ENCODE data around the gene TCP10L. TPM values are rescaled to one million over a fixed set of nuclear protein-coding genes. Genes with fewer than 3 reads are reported as not detected.

TCP10L gene
- total RNA-seq, 1 donor from 2014 or later: 1.5 TPM

- TF ChIP-seq, protein P1, sequence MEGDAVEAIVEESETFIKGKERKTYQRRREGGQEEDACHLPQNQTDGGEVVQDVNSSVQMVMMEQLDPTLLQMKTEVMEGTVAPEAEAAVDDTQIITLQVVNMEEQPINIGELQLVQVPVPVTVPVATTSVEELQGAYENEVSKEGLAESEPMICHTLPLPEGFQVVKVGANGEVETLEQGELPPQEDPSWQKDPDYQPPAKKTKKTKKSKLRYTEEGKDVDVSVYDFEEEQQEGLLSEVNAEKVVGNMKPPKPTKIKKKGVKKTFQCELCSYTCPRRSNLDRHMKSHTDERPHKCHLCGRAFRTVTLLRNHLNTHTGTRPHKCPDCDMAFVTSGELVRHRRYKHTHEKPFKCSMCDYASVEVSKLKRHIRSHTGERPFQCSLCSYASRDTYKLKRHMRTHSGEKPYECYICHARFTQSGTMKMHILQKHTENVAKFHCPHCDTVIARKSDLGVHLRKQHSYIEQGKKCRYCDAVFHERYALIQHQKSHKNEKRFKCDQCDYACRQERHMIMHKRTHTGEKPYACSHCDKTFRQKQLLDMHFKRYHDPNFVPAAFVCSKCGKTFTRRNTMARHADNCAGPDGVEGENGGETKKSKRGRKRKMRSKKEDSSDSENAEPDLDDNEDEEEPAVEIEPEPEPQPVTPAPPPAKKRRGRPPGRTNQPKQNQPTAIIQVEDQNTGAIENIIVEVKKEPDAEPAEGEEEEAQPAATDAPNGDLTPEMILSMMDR (IDR thresholded peaks at IDR 0.05; ENCODE audit: unreplicated experiment): no peak
- no peaks in the 10 kb centered on the region for H3K9me3 Mint-ChIP-seq
- H3K36me3 Mint-ChIP-seq: no peaks in the 10 kb centered on the region
- no peak overlapping the region for H3K4me3 Mint-ChIP-seq
- no peak for DNase-seq (ENCODE audit: low spot score in 2 of 2, unreplicated experiment in 2 of 2)
- H3K4me1 Mint-ChIP-seq: no peaks in the 10 kb centered on the region
- H3K27me3 Mint-ChIP-seq (ENCODE audit: low read depth): peaks cover 16% of the 10 kb centered on the region
- no peak overlapping the region for H3K27ac Mint-ChIP-seq
Observed at GRCh38 chr21:32584472-32584871, 851 bp downstream of the TCP10L start.

DNA sequence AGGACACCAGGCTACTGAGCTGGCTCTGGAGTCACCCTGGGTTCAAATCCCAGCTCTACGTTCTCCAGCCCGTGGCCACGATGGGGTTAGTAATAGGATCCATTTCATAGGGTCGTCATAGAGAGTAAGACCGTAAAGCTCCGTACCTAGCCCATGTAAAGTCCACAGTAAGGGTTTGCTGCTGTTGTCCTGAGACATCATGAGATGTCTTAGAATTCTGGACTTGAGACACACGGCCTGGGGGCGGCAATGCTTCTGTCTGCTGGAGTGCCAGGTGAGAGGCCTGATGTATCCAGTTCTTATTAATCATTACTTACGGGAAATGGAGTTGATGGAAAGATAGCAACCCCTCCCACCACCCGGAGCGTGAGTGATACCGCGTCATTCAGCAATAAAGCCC lies 3.6 kb downstream of the TCP10L start:
- H3K4me1 Mint-ChIP-seq: peaks cover 5% of the 10 kb centered on the region
- no peak overlapping the region for H3K4me3 Mint-ChIP-seq
- no peak for DNase-seq (ENCODE audit: low spot score in 2 of 2, unreplicated experiment in 2 of 2)
- no peak overlapping the region for H3K27ac Mint-ChIP-seq
- H3K27me3 Mint-ChIP-seq (ENCODE audit: low read depth): peaks cover 35% of the 10 kb centered on the region
- H3K36me3 Mint-ChIP-seq: no peaks in the 10 kb centered on the region
- TF ChIP-seq, protein P1 (IDR thresholded peaks at IDR 0.05; ENCODE audit: unreplicated experiment): no peak
- no peaks in the 10 kb centered on the region for H3K9me3 Mint-ChIP-seq

GRCh38 chr21:32580949-32581348 lies 4.4 kb downstream of the TCP10L start:
- Mint-ChIP-seq H3K4me1 (peaks cover 5% of the 10 kb centered on the region), H3K27ac (no peak overlapping the region), H3K36me3 (no peaks in the 10 kb centered on the region), H3K27me3 (ENCODE audit: low read depth) (peaks cover 35% of the 10 kb centered on the region), H3K4me3 (no peak overlapping the region), H3K9me3 (no peaks in the 10 kb centered on the region)
- no peak for DNase-seq (ENCODE audit: low spot score in 2 of 2, unreplicated experiment in 2 of 2)
- TF ChIP-seq, protein P1 (IDR thresholded peaks at IDR 0.05; ENCODE audit: unreplicated experiment): no peak

- Mint-ChIP-seq H3K9me3 (no peaks in the 10 kb centered on the region), H3K36me3 (no peaks in the 10 kb centered on the region), H3K27ac (no peak overlapping the region), H3K4me3 (no peak overlapping the region), H3K27me3 (ENCODE audit: low read depth) (peaks cover 37% of the 10 kb centered on the region), H3K4me1 (peaks cover 5% of the 10 kb centered on the region)
- no peak for DNase-seq (ENCODE audit: low spot score in 2 of 2, unreplicated experiment in 2 of 2)
- TF ChIP-seq, protein P1 (IDR thresholded peaks at IDR 0.05; ENCODE audit: unreplicated experiment): no peak
Observed at GRCh38 chr21:32578107-32578691, 7.1 kb downstream of the TCP10L start.

DNA sequence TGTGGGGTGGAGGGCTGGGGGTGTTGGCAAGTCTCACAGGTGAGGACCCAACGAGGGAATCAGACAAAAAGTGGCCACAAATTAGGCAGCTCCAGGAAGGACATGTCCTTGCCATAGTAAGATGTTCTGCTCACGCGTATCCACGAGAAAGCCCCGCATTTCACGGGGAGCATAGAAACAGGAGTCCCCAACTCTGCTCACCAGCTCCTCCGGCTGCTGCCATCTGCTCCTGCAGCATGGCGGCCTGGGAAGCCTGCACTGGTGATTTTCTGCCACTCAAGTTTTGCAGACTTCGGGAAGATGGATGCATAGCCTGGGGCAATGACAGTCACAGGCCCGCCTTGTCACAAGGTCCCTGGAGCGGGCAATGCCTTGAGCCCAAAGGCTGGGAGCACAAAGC lies 9.3 kb downstream of the TCP10L start:
- peaks cover 13% of the 10 kb centered on the region for H3K4me1 Mint-ChIP-seq
- no peaks in the 10 kb centered on the region for H3K36me3 Mint-ChIP-seq
- peaks cover 39% of the 10 kb centered on the region for H3K27me3 Mint-ChIP-seq (ENCODE audit: low read depth)

More for the DNA sequence above, 9.3 kb downstream of the TCP10L start:
- H3K27ac Mint-ChIP-seq: no peak overlapping the region
- no peak overlapping the region for H3K4me3 Mint-ChIP-seq
- DNase-seq (ENCODE audit: low spot score in 2 of 2, unreplicated experiment in 2 of 2): no peak
- no peaks in the 10 kb centered on the region for H3K9me3 Mint-ChIP-seq
- TF ChIP-seq, protein P1 (IDR thresholded peaks at IDR 0.05; ENCODE audit: unreplicated experiment): no peak
